ENCODE results near the gene SF3B3.

Gene SF3B3

DNA sequence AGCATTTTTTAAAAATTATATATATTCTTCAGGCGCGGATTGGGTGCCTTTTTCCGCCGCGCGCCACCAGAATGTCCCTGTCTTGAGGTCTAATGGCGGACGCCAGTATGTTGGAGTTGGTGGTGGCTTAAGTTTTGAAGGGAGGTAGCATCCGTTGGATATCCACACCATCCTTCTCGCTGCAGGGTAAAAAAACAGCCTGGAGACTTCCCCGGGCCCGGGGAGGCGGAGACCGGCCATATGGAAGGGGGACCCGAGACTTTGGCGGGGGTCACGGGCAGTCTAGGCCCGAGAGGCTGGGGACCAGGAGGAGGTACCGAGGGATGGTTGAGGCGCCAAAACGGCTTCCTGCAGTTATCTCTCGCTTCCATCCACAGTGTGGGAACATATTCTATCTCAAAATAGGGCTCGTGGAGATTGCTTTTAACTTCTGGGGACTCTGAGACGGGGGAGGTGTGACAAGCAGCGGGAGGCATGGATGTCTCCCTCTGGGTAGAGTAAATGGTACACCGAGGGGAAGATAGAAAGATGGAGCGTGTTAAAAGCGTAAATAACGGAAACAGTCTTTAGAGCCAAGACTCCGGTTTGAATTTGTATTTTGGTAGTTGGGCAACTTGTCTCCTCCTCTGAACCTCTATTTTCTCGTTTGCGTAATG, at the start of gene SF3B3:
Gene SF3B3 (plus strand): TSS at position 74 of the 656 bp plus-strand sequence. CDS start 2,841 bp downstream, outside the sequence.
- DNase-seq (ENCODE audit: low spot score), result peak; percentile 87

GRCh38 chr16:70474320-70475053, 49.1 kb upstream of the SF3B3 start:
- no peak for DNase-seq (ENCODE audit: low spot score)

DNA sequence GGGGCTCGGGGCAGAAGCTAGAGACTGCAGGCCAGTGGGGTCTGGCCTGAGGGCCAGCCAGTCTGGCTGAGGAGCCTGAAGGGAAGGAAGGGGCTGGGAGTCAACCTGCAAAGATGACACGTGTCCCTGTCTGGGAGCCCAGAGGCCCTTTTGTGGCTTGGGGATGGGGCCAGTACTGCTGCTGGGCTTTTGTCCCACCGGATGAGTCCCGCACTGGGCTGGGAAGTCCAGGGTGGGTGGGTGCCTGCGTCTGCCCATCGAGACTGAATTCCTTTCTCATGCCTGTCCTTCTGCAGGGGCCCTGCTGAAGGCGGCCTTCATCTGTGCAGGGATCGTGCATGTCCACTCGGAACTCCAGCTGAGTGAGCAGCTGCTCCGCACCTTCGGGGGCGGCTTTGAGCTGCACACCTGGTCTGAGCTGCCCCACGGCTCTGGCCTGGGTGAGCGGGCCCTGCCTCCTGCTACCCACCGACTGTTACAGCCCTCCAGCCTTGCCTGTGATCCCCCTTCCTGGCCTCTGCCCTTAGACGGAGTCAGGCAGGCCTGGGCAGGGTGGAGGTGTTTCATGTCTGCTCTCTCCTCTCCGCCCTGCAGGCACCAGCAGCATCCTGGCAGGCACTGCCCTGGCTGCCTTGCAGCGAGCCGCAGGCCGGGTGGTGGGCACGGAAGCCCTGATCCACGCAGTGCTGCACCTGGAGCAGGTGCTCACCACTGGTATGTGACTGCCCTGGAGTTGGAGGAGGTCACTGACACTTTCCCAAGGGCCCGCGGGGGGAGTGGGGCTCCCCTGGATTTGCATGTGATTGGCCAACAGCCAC, 48.4 kb upstream of the SF3B3 start:
- DNase-seq (ENCODE audit: low spot score), result no peak

GRCh38 chr16:70476272-70477020, 47.2 kb upstream of the SF3B3 start:
- no peak for DNase-seq (ENCODE audit: low spot score)

- DNase-seq (ENCODE audit: low spot score), result no peak
Measured at GRCh38 chr16:70478169-70478568, 45.4 kb upstream of the SF3B3 start.

GRCh38 chr16:70478912-70479341, 44.7 kb upstream of the SF3B3 start:
- DNase-seq (ENCODE audit: low spot score), result no peak

DNA sequence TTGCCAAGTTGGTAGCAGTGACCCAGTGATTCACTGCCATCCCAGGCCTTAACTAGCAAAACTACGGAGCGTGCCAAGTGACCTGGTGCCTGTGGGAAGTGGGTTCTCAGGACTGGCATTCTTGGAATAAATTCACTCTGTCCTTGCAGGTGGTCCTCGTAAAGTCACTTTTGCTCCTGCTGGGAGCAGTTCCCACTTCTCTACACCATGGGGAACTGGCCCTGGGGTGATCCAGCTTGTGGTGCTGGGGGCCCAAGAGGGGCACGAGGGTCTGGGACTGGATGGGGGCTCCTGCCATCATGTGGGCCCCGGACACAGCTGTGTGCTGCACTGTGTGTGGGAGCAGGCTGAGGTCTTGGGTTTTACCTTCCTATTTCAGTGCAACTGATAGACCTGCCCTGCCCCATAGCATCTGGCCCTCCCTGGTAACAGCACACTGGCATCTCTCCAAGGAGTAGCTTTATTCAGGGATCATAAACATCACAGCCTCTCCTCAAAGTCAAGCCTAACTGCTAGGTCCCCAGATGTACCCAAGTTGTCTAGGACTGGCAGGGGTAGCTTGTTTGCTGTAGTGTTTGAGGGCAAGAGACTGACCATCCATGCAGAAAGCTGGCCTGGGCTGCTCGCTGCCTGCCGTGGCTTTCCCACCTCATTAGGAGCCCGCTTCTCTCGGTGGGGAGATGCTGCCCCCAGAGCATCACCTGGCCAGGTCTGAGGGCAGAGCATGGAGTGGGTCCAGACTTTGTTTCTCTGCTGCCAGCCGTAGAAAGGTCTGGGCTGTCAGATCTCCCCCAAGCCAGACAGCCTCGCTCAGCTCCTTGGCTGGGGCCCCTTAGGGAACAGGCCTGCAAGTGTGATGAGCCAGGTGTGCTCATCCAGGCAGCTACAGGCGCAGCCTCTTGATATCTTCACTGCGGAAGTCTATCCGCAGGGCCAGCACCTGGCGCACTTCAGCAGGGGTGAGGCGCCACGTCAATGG, 43.2 kb upstream of the SF3B3 start:
- DNase-seq (ENCODE audit: low spot score), result no peak

GRCh38 chr16:70481929-70482536, 41.6 kb upstream of the SF3B3 start:
- DNase-seq (ENCODE audit: low spot score), result no peak

- DNase-seq (ENCODE audit: low spot score), result no peak
Measured at GRCh38 chr16:70482624-70483023, 41.0 kb upstream of the SF3B3 start.

DNA sequence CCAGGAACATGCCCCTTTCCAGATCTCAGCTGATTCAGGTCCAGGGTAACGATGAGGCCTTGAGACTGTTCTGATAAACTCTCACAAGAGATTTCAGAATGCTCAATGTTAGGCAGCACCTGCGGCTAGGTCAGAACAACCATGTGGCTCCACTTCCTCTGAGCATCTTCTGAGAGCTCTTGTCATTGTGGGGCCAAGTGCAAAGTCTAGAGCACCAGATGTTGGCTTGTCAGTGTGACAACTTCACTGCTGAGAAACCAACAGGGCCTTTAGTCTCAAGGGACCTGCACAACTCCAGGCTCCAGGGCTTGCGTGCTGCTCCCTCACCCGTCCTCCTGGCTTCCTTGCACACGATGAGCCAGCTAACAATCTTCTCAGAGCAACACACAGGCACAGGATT, 40.2 kb upstream of the SF3B3 start:
- DNase-seq (ENCODE audit: low spot score), result no peak

DNA sequence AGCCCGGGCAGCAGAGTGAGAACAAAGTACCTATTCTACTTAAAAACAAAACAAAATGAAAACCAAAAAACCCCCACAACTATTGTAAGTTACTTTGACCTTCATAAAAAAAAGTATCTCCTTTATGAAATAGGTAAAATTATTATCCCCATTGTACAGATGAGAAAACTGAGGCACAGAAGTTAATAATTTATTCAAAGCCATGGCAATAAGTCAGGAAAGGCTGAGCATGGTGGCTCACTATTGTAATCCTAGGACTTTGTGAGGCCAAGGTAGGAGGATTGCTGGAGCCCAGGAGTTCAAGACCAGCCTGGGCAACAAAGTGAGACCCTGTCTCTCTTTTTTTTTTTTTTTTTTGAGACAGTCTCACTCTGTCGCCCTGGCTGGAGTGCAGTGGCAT, 38.7 kb upstream of the SF3B3 start:
- DNase-seq (ENCODE audit: low spot score), result no peak

DNA sequence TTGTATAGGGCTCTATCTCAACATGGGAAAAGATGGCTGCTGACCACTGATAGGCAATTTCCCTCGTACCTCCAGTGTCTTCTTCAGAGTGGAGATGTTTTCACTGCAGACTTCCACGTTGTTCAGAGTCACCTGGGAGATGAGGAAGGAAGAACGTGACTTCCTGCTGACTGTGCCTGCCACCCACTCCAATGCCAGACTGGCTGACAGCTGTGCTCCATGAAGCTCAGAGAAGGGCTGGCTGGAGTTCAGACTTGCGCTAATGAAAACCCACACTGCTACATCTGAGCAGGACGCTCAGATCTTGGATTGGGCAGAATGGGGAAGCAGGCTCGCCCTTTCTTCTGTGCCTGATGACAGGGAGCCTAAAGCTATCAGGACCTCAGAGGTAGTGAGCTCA, 33.4 kb upstream of the SF3B3 start:
- DNase-seq (ENCODE audit: low spot score), result no peak

DNA sequence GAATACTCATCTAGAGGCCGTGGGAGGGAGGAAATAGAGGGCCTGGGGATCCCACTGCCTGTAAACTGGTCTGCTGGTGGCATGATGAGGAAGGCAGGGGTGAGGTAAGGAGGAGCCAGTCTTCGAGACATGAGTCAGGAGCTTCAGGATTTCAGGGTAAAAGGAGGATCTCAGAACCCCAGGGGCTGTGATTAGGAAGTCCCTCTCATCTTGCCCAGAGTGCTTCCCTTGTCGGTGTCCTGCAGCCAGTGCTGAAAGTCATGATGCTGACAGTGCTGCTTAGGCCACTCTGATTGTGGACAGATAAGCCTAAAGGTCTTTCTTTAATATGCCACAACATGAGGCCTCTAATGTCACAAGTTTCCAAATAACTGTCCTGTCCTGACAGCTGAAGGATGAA, 29.8 kb upstream of the SF3B3 start:
- no peak for DNase-seq (ENCODE audit: low spot score)

GRCh38 chr16:70494202-70494770, 29.3 kb upstream of the SF3B3 start:
- no peak for DNase-seq (ENCODE audit: low spot score)

DNA sequence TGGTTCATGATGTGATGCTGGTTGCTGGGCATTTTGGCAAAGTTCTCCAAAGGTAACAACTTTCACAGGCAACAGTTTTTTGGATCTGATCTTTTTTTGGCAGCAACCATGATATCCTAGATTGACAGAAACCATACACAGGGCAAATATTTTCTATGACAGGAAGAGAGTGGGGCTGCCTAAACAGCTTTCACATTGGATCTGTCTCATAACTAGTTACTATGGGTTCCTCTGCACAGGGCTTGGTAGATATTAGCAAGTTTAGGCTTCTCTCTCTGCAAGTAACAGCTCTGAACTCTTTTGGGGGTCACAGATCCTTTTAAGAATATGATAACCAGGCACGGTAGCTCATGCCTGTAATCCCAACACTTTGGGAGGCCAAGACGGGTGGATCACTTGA, 28.8 kb upstream of the SF3B3 start:
- no peak for DNase-seq (ENCODE audit: low spot score)

DNA sequence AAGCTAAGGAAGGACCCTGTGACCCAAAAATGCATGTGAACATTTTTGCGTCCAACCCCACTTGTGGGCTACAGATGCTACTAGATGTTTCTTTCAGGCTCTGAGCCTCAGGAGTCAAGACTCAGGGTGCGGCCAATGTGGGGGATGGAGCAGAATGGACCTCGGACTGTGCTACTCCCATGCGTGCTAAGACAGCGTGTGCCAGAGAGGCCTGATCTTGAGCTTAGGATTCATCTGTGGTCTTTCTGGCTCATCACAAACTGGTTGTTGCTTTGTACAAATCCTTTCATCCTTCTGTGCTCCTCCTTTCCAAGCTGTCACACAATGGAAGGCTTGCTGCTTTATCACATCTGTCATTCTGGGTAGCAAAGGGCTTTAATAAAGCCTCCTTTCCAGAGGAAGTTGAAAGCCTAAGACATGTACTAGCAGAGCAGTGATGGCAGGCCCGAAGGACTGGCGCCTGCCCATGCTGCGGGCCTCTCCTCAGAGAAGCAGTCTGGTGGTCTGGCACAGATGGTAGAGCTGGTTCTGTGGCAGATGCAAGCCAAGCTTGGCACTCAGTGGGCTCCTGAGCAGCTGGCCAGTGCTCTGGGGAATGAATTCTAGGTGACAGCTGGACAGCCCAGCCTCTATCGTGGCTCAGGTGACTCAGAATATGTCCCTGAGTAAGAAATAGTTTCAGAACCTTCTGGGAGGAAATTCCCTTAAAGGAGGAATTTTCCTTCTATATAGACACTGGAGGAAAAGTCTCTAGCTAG, 28.0 kb upstream of the SF3B3 start:
- no peak for DNase-seq (ENCODE audit: low spot score)

GRCh38 chr16:70496513-70496912, 27.1 kb upstream of the SF3B3 start:
- DNase-seq (ENCODE audit: low spot score), result no peak

DNA sequence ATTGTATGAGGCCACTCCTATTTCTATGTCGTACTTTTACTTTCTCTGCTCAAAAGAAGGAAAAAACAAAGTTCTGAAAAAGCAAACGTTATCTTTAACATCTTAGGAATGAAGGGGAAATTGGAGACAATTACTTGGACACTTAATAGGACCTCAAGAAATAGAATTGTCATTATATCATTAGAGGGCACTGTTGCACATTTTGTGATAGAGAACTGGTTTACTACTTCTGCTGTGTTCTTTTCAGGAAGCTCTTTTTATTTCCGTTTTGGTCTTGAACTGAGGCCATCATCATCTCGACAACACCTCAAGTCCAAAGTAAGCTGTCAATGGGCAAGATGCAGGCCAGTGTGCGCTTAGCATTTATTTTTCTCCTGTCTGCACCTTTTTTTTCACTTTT, 14.9 kb upstream of the SF3B3 start:
- DNase-seq (ENCODE audit: low spot score), result no peak

GRCh38 chr16:70510216-70510615, 13.4 kb upstream of the SF3B3 start:
- DNase-seq (ENCODE audit: low spot score), result no peak
